Left ventricle myocardium inferior (tissue), 1 donor: ENCODE measurements around the gene EPHA3. TPM values are rescaled to one million over a fixed set of nuclear protein-coding genes. Genes with fewer than 3 reads are reported as not detected.
A peak's percentile ranks its signal among the peaks of the same experiment; 100 is the strongest.

ENCODE experiments used
- DNase-seq: peaks from one replicate; pipeline ENCODE4 v3.0.0-alpha.2; 2020
- H3K27ac ChIP-seq: fragments of 200-600 bp; replicated peaks from 2 replicates; pipeline ENCODE4 v1.8.0; 2021
- H3K27me3 ChIP-seq: fragments of 200-600 bp; 2 replicates; pipeline ENCODE4 v1.8.0; 2021; ENCODE audit warnings: low read depth
- H3K36me3 ChIP-seq: fragments of 200-600 bp; 2 replicates; pipeline ENCODE4 v1.8.0; 2021
- H3K4me1 ChIP-seq: fragments of 200-600 bp; 2 replicates; pipeline ENCODE4 v1.8.0; 2021
- H3K4me3 ChIP-seq: fragments of 200-600 bp; 2 replicates; pipeline ENCODE4 v1.8.0; 2021; ENCODE audit warnings: mild to moderate bottlenecking, moderate library complexity
- H3K9me3 ChIP-seq: fragments of 200-600 bp; replicated peaks from 2 replicates; pipeline ENCODE4 v1.8.0; 2021
- intact Hi-C: fragments of 100-400 bp; cut with micrococcal nuclease; formaldehyde crosslinking; loops from one replicate; pipeline ENCODE4 v1.11.0; 2022
- total RNA-seq: library from RNA; stranded (reverse); fragmentation: NEBNext Ultra II Directional; extraction: Animal tissue kit (Norgen Biotek cat#: 25700); gene quantifications from one replicate; pipeline ENCODE4 v1.2.1, GENCODE V29; 2021
- TF ChIP-seq, protein P1 (sequence below): fragments of 200-600 bp; IDR thresholded peaks from 2 replicates; pipeline ENCODE4 v1.8.0; 2021; ENCODE audit warnings: antibody characterized with exemption, mild to moderate bottlenecking, borderline replicate concordance
- donor health status: DM: no; HTN: yes; CAD: no; lungs with severe emphysema.

The EPHA3 gene
- total RNA-seq, 1 donor from 2014 or later: 3.5 TPM

DNA sequence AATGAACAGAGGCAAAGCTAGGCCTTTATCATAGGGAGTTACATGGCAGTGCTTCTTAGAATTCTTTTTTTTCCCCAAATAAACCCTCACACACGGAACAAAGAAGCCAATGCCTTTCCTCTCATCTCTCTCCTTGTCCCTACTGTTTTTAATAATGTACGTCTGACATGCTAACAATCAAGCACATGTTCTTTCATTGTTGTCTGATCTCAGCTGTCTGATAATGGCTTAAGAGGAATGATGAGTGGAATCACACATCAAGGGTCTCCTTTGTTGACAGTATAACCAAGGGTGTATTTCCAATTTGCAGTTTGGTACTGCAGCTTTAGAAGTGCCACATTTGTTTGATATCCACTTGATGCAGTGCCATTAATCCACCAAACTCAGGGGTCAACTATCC lies 34.8 kb upstream of the EPHA3 start:
- intact Hi-C loops: no loop called here
- TF ChIP-seq, protein P1, sequence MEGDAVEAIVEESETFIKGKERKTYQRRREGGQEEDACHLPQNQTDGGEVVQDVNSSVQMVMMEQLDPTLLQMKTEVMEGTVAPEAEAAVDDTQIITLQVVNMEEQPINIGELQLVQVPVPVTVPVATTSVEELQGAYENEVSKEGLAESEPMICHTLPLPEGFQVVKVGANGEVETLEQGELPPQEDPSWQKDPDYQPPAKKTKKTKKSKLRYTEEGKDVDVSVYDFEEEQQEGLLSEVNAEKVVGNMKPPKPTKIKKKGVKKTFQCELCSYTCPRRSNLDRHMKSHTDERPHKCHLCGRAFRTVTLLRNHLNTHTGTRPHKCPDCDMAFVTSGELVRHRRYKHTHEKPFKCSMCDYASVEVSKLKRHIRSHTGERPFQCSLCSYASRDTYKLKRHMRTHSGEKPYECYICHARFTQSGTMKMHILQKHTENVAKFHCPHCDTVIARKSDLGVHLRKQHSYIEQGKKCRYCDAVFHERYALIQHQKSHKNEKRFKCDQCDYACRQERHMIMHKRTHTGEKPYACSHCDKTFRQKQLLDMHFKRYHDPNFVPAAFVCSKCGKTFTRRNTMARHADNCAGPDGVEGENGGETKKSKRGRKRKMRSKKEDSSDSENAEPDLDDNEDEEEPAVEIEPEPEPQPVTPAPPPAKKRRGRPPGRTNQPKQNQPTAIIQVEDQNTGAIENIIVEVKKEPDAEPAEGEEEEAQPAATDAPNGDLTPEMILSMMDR: no peak
- Histone ChIP-seq H3K9me3 (peaks cover 9% of the 10 kb centered on the region), H3K27me3 (no peaks in the 10 kb centered on the region), H3K36me3 (no peaks in the 10 kb centered on the region), H3K4me1 (no peaks in the 10 kb centered on the region), H3K27ac (no peak overlapping the region), H3K4me3 (no peak overlapping the region)
- DNase-seq: no peak

DNA sequence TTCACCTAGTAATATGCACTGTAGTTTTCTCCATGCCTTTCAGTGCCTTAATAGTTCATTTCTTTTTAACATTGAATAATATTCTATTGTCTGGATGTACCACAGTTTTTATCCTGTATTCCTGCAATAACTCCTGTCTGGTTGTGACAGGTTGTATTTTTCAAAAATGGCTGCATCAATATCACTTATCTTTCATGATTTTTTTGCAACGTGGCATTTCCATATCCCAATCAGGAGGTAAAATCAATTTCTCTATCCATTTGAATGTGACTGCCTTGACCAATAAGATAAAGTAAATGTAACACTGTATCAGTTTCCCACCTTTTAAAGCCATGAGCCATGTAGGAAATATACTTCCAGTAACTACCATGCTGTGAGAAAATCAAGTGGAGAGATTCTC lies 27.5 kb upstream of the EPHA3 start:
- DNase-seq: no peak
- no peaks in the 10 kb centered on the region for H3K4me1 ChIP-seq
- H3K27ac ChIP-seq: no peak overlapping the region
- H3K27me3 ChIP-seq: no peaks in the 10 kb centered on the region
- intact Hi-C loops: no loop called here
- no peaks in the 10 kb centered on the region for H3K36me3 ChIP-seq
- no peak overlapping the region for H3K4me3 ChIP-seq
- peaks cover 6% of the 10 kb centered on the region for H3K9me3 ChIP-seq
- TF ChIP-seq, protein P1: no peak

DNA sequence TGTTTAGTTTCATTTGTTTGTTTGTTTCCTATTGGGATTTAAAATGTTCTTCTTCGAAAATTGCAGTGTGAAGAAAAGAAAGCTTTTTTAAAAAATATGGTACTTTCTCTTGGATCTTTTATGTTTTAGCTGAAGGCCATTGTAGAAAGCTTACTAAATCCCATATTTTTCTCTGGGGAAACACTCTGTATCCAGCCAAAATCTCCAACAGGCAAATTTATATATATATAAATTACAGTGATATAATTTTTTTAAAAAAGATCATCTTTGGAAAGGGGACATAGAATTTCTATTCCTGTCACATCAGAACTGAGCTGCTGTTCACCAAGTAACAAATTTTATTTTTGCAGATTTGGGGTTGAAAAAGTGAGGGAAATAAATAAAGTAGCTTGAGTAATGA lies 19.6 kb upstream of the EPHA3 start:
- TF ChIP-seq, protein P1: no peak
- no peaks in the 10 kb centered on the region for H3K4me1 ChIP-seq
- no peaks in the 10 kb centered on the region for H3K27me3 ChIP-seq
- intact Hi-C loops: no loop called here
- no peaks in the 10 kb centered on the region for H3K36me3 ChIP-seq
- no peaks in the 10 kb centered on the region for H3K9me3 ChIP-seq
- no peak overlapping the region for H3K4me3 ChIP-seq
- H3K27ac ChIP-seq: no peak overlapping the region
- no peak for DNase-seq

DNA sequence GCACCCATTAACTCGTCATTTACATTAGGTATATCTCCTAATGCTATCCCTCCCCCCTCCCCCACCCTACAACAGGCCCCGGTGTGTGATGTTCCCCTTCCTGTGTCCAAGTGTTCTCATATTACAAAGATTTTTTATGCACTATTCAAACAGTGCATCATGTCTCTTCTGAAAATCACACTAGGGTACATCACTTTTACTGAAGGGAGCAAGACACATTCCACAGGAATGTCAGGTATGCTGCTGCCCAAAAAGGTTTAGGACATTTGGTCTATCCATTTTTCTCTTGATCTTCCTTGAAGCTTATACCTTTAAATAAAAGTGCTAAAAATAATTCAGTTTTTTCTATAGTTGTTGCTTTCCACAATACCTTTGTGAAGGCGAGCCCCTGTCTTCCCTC lies 9.2 kb upstream of the EPHA3 start:
- Histone ChIP-seq H3K27ac (no peak overlapping the region), H3K36me3 (no peaks in the 10 kb centered on the region), H3K4me3 (no peak overlapping the region), H3K27me3 (no peaks in the 10 kb centered on the region), H3K4me1 (peaks cover 6% of the 10 kb centered on the region), H3K9me3 (no peaks in the 10 kb centered on the region)
- intact Hi-C loops: no loop called here
- DNase-seq: no peak
- TF ChIP-seq, protein P1: no peak

DNA sequence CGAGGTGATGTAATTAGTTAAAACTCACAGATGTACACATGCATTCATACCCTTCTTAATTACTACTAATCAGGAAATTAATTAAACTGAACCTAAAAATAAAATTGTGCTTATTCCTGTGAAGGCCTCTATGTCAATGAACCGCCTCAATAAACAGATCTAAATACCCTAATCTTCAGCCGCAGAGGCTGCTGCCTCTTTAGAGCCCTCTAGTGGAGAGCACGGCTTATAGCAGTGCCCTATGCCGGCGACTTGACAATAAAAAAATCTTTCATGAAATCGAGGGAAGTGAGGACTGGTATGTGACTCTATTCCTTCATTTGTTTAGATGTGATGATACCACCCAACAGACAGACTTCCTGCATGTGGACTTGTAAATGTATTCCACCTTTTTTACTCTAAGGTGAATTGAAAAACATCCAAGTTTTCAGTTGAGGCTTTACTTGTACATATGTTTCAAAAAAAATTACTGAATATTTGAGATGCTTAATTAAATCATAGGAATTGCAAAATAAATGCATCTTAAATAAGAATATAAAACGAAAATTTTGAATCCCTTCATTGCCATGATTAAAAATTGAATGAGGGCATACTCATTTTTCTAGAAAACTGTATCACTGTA lies 8.3 kb upstream of the EPHA3 start:
- Histone ChIP-seq H3K4me3 (no peak overlapping the region), H3K4me1 (peaks cover 6% of the 10 kb centered on the region), H3K9me3 (no peaks in the 10 kb centered on the region), H3K27me3 (no peaks in the 10 kb centered on the region), H3K27ac (no peak overlapping the region), H3K36me3 (no peaks in the 10 kb centered on the region)
- TF ChIP-seq, protein P1: peak; percentile 95
- no peak for DNase-seq
- intact Hi-C loops: no loop called here
